ENCODE measurements around the gene ADPRHL1. TPM values are rescaled to one million over a fixed set of nuclear protein-coding genes. Genes with fewer than 3 reads are reported as not detected.

The ADPRHL1 gene
- total RNA-seq, 1 donor from 2014 or later = 3.1 TPM

DNA sequence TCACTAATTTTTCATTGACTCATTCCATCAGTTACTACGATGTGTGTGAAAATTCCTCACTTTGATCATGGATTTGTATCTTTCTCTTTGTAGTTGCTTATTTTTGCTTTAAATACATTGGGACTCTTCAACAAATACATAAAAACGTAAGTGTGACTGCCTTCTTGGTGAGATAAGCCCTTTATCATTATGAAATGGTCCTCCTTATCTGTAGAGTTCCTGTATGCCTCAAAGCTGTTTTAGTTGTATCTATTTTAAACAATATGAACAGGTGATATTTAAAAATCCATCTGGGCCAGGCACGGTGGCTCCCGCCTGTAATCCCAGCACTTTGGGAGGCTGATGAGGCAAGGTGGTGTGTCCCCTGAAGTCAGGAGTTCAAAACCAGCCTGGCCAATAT lies 25.9 kb upstream of the ADPRHL1 start:
- no peak overlapping the region for H3K9ac ChIP-seq (ENCODE audit: low read length)
- no peaks in the 10 kb centered on the region for H3K9me3 Mint-ChIP-seq (ENCODE audit: unreplicated experiment)
- no peak overlapping the region for H3K27ac Mint-ChIP-seq (ENCODE audit: unreplicated experiment)
- DNase-seq (ENCODE audit: low read depth) (no peak), FAIRE-seq (peak; percentile 32)
- peaks cover 27% of the 10 kb centered on the region for H3K79me2 ChIP-seq (ENCODE audit: insufficient read depth, low read length)
- no peak overlapping the region for H2AFZ ChIP-seq (ENCODE audit: low read depth, low read length)
- H3K9me3 ChIP-seq (ENCODE audit: insufficient read depth, low read depth, low read length) = no peaks in the 10 kb centered on the region
- H3K4me1 Mint-ChIP-seq (ENCODE audit: low read depth, unreplicated experiment) = no peaks in the 10 kb centered on the region
- H3K27me3 ChIP-seq (ENCODE audit: insufficient read depth, low read length) = no peaks in the 10 kb centered on the region
- no peak overlapping the region for H3K27ac ChIP-seq (ENCODE audit: low read depth, low read length)
- H4K20me1 ChIP-seq (ENCODE audit: insufficient read depth, low read length) = peaks cover 16% of the 10 kb centered on the region
- H3K4me2 ChIP-seq (ENCODE audit: low read length) = no peak overlapping the region
- H3K4me3 Mint-ChIP-seq (ENCODE audit: unreplicated experiment) = no peak overlapping the region
- peaks cover 25% of the 10 kb centered on the region for H3K36me3 ChIP-seq (ENCODE audit: insufficient read depth, low read length)
- TF ChIP-seq EZH2 (IDR thresholded peaks at IDR 0.05; ENCODE audit: insufficient read depth, low read length) (no peak), CTCF (IDR thresholded peaks at IDR 0.05; ENCODE audit: insufficient read depth, low read depth, low read length) (no peak)
- no peak overlapping the region for H3K4me3 ChIP-seq (ENCODE audit: insufficient read depth, low read depth, low read length)
- H3K36me3 Mint-ChIP-seq (ENCODE audit: low read depth, unreplicated experiment) = peaks cover 11% of the 10 kb centered on the region
- H3K27me3 Mint-ChIP-seq (ENCODE audit: low read depth, unreplicated experiment) = no peaks in the 10 kb centered on the region
- no peaks in the 10 kb centered on the region for H3K4me1 ChIP-seq (ENCODE audit: insufficient read depth, low read length)

DNA sequence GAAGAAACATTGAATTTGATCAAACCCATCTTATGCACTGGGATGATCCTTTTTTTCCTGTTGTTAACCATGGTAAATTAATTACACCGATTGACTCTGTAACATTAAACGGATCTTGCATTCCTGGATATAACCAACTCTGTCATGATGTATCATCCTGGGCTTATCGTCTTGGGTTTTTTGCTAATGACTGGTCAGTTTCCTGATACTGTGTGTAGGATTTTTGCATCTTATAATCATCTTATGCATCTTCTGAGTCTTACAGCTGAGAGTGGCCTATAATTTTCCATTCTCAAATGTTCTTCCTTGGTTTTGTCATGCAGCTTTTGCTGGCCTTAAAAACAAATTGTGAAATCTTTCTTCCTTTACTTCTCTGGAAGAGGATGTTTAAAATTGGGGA lies 24.4 kb upstream of the ADPRHL1 start:
- H4K20me1 ChIP-seq (ENCODE audit: insufficient read depth, low read length) = peaks cover 1% of the 10 kb centered on the region
- H3K9me3 ChIP-seq (ENCODE audit: insufficient read depth, low read depth, low read length) = no peaks in the 10 kb centered on the region
- Mint-ChIP-seq H3K9me3 (ENCODE audit: unreplicated experiment) (no peaks in the 10 kb centered on the region), H3K27me3 (ENCODE audit: low read depth, unreplicated experiment) (no peaks in the 10 kb centered on the region), H3K4me1 (ENCODE audit: low read depth, unreplicated experiment) (no peaks in the 10 kb centered on the region), H3K36me3 (ENCODE audit: low read depth, unreplicated experiment) (peaks cover 17% of the 10 kb centered on the region), H3K4me3 (ENCODE audit: unreplicated experiment) (no peak overlapping the region), H3K27ac (ENCODE audit: unreplicated experiment) (no peak overlapping the region)
- no peak overlapping the region for H3K9ac ChIP-seq (ENCODE audit: low read length)
- H3K27ac ChIP-seq (ENCODE audit: low read depth, low read length) = no peak overlapping the region
- no peaks in the 10 kb centered on the region for H3K4me1 ChIP-seq (ENCODE audit: insufficient read depth, low read length)
- FAIRE-seq (no peak), DNase-seq (ENCODE audit: low read depth) (no peak)
- peaks cover 12% of the 10 kb centered on the region for H3K79me2 ChIP-seq (ENCODE audit: insufficient read depth, low read length)
- H2AFZ ChIP-seq (ENCODE audit: low read depth, low read length) = no peak overlapping the region
- H3K27me3 ChIP-seq (ENCODE audit: insufficient read depth, low read length) = no peaks in the 10 kb centered on the region
- H3K4me2 ChIP-seq (ENCODE audit: low read length) = no peak overlapping the region
- TF ChIP-seq CTCF (IDR thresholded peaks at IDR 0.05; ENCODE audit: insufficient read depth, low read depth, low read length) = no peak
- TF ChIP-seq EZH2 (IDR thresholded peaks at IDR 0.05; ENCODE audit: insufficient read depth, low read length) = no peak
- peaks cover 25% of the 10 kb centered on the region for H3K36me3 ChIP-seq (ENCODE audit: insufficient read depth, low read length)
- H3K4me3 ChIP-seq (ENCODE audit: insufficient read depth, low read depth, low read length) = no peak overlapping the region

- Histone ChIP-seq H3K79me2 (ENCODE audit: insufficient read depth, low read length) (peaks cover 4% of the 10 kb centered on the region), H3K36me3 (ENCODE audit: insufficient read depth, low read length) (peaks cover 25% of the 10 kb centered on the region), H4K20me1 (ENCODE audit: insufficient read depth, low read length) (no peaks in the 10 kb centered on the region), H3K9me3 (ENCODE audit: insufficient read depth, low read depth, low read length) (no peaks in the 10 kb centered on the region), H3K4me1 (ENCODE audit: insufficient read depth, low read length) (no peaks in the 10 kb centered on the region), H3K9ac (ENCODE audit: low read length) (no peak overlapping the region), H3K27ac (ENCODE audit: low read depth, low read length) (no peak overlapping the region), H3K4me3 (ENCODE audit: insufficient read depth, low read depth, low read length) (no peak overlapping the region), H2AFZ (ENCODE audit: low read depth, low read length) (no peak overlapping the region), H3K4me2 (ENCODE audit: low read length) (no peak overlapping the region), H3K27me3 (ENCODE audit: insufficient read depth, low read length) (no peaks in the 10 kb centered on the region)
- H3K27ac Mint-ChIP-seq (ENCODE audit: unreplicated experiment) = no peak overlapping the region
- H3K36me3 Mint-ChIP-seq (ENCODE audit: low read depth, unreplicated experiment) = peaks cover 20% of the 10 kb centered on the region
- DNase-seq (ENCODE audit: low read depth) (no peak), FAIRE-seq (no peak)
- TF ChIP-seq EZH2 (IDR thresholded peaks at IDR 0.05; ENCODE audit: insufficient read depth, low read length) (no peak), CTCF (IDR thresholded peaks at IDR 0.05; ENCODE audit: insufficient read depth, low read depth, low read length) (no peak)
- H3K4me3 Mint-ChIP-seq (ENCODE audit: unreplicated experiment) = no peak overlapping the region
- no peaks in the 10 kb centered on the region for H3K9me3 Mint-ChIP-seq (ENCODE audit: unreplicated experiment)
- no peaks in the 10 kb centered on the region for H3K4me1 Mint-ChIP-seq (ENCODE audit: low read depth, unreplicated experiment)
- no peaks in the 10 kb centered on the region for H3K27me3 Mint-ChIP-seq (ENCODE audit: low read depth, unreplicated experiment)
Measured at GRCh38 chr13:113476811-113477210, 23.5 kb upstream of the ADPRHL1 start.
